GM19238 (cell line): Measurements from ENCODE around the gene ZHX3.

Experiments used
- DNase-seq: peaks from one replicate; pipeline ENCODE4 v3.0.0; 2011; ENCODE audit warnings: low spot score; ENCODE audit not compliant: insufficient read length

ZHX3 gene

DNA sequence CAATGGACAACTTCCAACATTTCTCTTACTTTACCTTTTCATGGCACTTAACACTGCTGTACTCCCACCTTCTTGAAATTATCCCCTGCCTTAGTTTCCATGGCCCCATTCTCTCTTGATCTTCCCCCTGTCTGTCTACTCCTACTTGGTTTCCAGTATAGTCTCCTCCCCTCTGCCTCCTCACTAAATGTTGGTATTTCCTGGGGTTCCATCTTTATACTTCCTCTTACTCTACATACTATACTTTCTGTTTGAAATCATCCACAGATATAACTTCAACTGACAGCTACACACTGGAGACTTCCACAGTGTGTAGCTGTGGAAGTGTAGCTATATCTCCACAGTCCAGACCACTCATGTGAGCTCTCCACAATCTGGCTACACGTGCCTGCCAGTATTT, 13.5 kb downstream of the ZHX3 start:
- DNase-seq, result no peak

- no peak for DNase-seq
These were observed 16.6 kb downstream of the ZHX3 start for GRCh38 chr20:41300886-41301285.

GRCh38 chr20:41300383-41300782, 17.1 kb downstream of the ZHX3 start:
- DNase-seq, result no peak

- no peak for DNase-seq
These were observed 17.6 kb downstream of the ZHX3 start for GRCh38 chr20:41299899-41300298.

- DNase-seq, result no peak
These were observed 24.1 kb downstream of the ZHX3 start for GRCh38 chr20:41293269-41294037.

- no peak for DNase-seq
These were observed 26.6 kb downstream of the ZHX3 start for GRCh38 chr20:41290804-41291389.

- DNase-seq, result no peak
These were observed 30.2 kb downstream of the ZHX3 start for GRCh38 chr20:41287327-41287726.

GRCh38 chr20:41286240-41286851, 31.2 kb downstream of the ZHX3 start:
- DNase-seq, result no peak

DNA sequence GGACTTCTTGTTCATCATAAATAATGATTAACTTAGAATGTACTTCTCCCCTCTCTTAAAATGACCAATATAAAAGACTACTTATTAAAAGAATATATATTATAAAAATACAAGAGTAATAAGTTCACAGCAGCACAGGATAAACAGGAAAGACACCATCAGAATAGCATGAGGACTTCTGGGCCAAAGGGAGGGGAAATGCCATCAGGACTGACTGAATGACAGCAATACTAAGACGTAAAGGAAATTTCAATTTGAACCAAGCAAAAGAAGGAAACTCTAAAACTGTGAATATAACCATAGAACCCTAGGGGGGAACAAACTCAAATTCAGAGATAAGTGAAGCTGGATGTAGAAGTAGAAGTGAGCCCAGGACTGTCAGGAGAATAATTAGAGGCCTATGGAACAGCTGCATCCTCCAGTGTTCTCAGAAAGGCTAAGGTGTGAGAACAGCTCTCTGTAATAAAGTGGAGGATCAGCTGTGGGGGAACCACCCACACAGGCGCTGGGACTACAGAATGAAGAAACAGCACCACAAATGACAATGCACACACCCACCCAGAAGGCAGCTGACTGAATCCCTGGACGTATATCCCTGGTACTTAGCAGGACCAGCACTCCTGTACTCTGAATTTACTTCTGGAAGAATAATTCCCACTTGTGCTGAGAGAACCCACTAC, 37.8 kb downstream of the ZHX3 start:
- peak; percentile 19 for DNase-seq

GRCh38 chr20:41278936-41279335, 38.6 kb downstream of the ZHX3 start:
- no peak for DNase-seq

DNA sequence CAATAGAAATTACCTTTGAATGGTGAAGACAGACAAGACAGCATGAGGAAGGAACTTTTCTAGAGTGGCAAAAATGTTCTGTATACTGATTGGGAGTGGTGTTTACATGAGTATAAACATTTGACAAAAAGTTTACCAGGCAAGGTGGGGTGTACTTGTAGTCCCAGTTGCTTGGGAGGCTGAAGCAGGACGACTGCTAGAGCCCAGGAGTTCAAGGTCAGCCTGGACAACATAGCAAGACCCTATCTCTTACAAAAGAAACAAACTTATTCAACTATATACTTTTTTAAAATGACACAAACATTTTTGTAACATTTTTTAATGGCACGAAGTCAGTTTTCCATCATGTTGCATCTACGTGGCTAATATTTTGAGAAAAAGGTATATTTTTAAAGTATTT, 40.5 kb downstream of the ZHX3 start:
- DNase-seq, result no peak

DNA sequence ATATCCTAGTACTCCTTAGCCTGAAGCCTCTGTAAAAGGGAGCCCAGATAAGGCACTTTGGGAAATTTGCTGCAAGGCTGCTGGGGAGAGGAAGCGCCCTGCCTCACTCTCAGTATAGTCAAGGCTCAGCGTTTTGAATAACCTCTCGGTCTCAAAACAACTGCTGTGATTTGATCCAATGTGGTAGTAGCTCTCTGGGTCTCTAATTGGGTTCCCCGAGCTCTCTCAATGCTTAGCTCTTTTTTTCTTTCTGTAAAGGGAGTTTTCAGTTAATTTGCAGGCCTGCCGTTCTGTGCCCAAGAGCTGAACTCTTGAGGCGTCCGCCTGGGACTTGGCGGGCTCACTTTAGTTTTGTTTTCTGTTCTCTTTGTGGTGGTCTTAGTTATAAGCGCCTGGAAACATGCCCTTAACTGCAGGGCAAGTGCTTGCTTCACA, 41.2 kb downstream of the ZHX3 start:
- no peak for DNase-seq

GRCh38 chr20:41275301-41275731, 42.2 kb downstream of the ZHX3 start:
- no peak for DNase-seq

DNA sequence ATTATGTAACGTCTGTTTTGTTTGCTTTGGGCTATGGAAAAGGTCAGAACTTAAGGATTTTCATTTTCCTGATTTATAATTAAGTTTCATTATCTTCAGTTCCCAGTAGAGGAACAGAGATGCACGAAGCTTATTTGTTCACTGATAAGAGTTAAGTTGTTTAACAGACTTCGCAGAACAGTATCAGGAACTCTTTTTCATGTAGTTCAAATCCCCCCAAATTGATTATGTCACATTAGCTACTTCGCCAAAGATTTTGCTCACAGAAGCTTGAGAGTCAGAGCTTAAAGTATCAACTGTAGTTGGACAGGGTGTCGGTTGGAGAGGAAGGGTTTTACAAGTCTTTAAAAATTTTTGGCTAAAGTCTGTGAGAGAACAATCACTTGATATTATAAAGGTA, 43.4 kb downstream of the ZHX3 start:
- no peak for DNase-seq

DNA sequence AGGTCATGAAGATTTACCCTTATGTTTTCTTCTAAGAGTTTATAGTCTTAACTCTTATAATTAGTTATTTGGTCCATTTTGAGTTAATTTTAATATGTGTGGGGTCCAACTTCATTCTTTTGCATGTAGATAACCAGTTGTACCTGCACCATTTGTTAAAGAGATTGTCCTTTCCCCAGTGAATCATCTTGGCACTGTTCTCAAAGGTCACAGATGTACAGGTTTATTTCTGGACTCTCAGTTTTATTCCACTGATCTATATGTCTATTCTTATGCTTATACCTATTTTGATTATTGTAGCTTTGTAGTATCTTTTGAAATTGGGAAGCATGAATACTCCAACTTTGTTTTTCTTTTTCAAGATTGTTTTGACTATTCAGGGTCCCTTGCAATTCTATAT, 44.1 kb downstream of the ZHX3 start:
- DNase-seq, result no peak

DNA sequence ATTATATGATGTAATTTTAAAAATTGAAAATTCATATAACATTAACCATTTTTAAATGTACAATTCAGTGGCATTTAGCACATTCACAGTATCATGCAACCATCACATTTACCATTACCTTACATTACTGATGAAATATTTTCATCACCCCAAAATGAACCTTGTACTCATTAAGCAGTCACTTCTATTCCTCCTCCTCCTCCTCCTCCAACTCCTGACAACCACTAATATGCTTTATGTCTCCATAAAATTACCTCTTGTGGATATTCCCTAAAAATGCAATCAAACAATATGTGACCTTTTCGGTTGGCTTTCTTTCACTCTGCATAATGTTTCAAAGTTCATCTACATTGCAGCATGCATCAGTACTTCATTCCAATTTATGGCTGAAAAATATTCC, 45.2 kb downstream of the ZHX3 start:
- no peak for DNase-seq

GRCh38 chr20:41268917-41269652, 48.4 kb downstream of the ZHX3 start:
- DNase-seq, result no peak

- no peak for DNase-seq
These were observed 49.1 kb downstream of the ZHX3 start for GRCh38 chr20:41268402-41268801.

- DNase-seq, result no peak
These were observed 51.6 kb downstream of the ZHX3 start for GRCh38 chr20:41265938-41266337.

GRCh38 chr20:41264819-41265218, 52.7 kb downstream of the ZHX3 start:
- DNase-seq, result no peak
